Stimulated activated CD4-positive, alpha-beta T cell treated with anti-CD3 and anti-CD28 coated beads, TNF-alpha, amount 100 ng/mL, for 1 hour (primary cell): ENCODE data around the gene LETM1.

Experiments
- DNase-seq, 3 donors: peaks; one replicate each; pipeline ENCODE4 v3.0.0-alpha.2; 2020; ENCODE audit warnings: low read depth in 3 of 3, low spot score in 1 of 3

LETM1 gene

GRCh38 chr4:1797298-1797860, 58.6 kb downstream of the LETM1 start:
- DNase-seq, result no peak

- DNase-seq, result no peak
These were observed 59.3 kb downstream of the LETM1 start for GRCh38 chr4:1796486-1797204.

- DNase-seq, result no peak
These were observed 60.4 kb downstream of the LETM1 start for GRCh38 chr4:1795299-1796195.

- no peak for DNase-seq
These were observed 61.1 kb downstream of the LETM1 start for GRCh38 chr4:1794809-1795298.

- no peak for DNase-seq
These were observed 61.8 kb downstream of the LETM1 start for GRCh38 chr4:1793940-1794808.

- DNase-seq, result peak in 1 of 3 donors; percentile 18
These were observed 62.5 kb downstream of the LETM1 start for GRCh38 chr4:1793496-1793840.

GRCh38 chr4:1792832-1793495, 63.0 kb downstream of the LETM1 start, which contains the start of gene FGFR3:
Gene FGFR3 (plus strand): TSS chr4:1793293. CDS start chr4:1793935, 642 bp downstream.
- DNase-seq, result peak in 1 of 3 donors; percentile 44

GRCh38 chr4:1792158-1792831, 63.7 kb downstream of the LETM1 start:
- no peak for DNase-seq

GRCh38 chr4:1790005-1790404, 66.0 kb downstream of the LETM1 start:
- DNase-seq, result no peak

GRCh38 chr4:1789552-1789951, 66.4 kb downstream of the LETM1 start:
- no peak for DNase-seq

GRCh38 chr4:1788254-1788973, 67.5 kb downstream of the LETM1 start:
- DNase-seq, result no peak

GRCh38 chr4:1787411-1788077, 68.4 kb downstream of the LETM1 start:
- no peak for DNase-seq

- DNase-seq, result no peak
These were observed 69.2 kb downstream of the LETM1 start for GRCh38 chr4:1786544-1787362.

- DNase-seq, result no peak
These were observed 70.4 kb downstream of the LETM1 start for GRCh38 chr4:1785592-1785991.

GRCh38 chr4:1784789-1785591, 71.0 kb downstream of the LETM1 start:
- DNase-seq, result no peak

- DNase-seq, result no peak
These were observed 71.6 kb downstream of the LETM1 start for GRCh38 chr4:1784395-1784788.

- DNase-seq, result no peak
These were observed 72.0 kb downstream of the LETM1 start for GRCh38 chr4:1783970-1784369.
